DND-41 (cell line): Measurements from ENCODE around the gene CAPRIN1.

Experiments
- EZH2 ChIP-seq: IDR thresholded peaks from 3 replicates; pipeline ENCODE4 v1.6.1; 2012; ENCODE audit warnings: borderline replicate concordance, low read depth, mild to moderate bottlenecking, moderate library complexity, low read length, inconsistent platforms; ENCODE audit not compliant: severe bottlenecking
- TF ChIP-seq, protein P1 (sequence below): IDR thresholded peaks from 2 replicates; pipeline ENCODE4 v1.5.1; 2012; ENCODE audit warnings: borderline replicate concordance, low read length, moderate library complexity, mild to moderate bottlenecking; ENCODE audit not compliant: poor library complexity, severe bottlenecking; ENCODE audit errors: extremely low read depth

DNA sequence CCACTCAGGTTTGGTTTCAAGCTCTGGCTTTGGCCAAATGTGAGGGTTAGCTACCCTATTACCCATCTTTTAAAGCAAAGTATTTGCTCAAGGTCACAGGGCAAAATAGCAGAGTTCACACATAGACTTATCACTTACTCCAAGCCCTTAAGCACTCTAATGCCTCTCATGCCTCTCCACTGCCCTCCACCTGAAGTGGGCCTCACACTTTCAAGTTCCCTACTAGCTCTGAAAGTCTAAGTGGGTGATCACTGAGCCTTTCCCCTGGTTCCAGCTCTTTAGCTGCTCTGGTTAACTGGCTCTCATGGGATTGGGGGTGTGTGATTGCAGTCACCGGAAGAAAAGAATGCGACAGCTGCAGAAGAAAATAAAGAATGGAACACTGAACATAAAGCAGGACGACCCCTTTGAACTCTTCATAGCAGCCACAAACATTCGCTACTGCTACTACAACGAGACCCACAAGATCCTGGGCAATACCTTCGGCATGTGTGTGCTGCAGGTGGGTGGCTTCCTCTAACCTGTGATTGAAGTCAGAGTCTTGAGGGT is 60.3 kb downstream of the CAPRIN1 start:
- TF ChIP-seq EZH2 = no peak
- TF ChIP-seq, protein P1, sequence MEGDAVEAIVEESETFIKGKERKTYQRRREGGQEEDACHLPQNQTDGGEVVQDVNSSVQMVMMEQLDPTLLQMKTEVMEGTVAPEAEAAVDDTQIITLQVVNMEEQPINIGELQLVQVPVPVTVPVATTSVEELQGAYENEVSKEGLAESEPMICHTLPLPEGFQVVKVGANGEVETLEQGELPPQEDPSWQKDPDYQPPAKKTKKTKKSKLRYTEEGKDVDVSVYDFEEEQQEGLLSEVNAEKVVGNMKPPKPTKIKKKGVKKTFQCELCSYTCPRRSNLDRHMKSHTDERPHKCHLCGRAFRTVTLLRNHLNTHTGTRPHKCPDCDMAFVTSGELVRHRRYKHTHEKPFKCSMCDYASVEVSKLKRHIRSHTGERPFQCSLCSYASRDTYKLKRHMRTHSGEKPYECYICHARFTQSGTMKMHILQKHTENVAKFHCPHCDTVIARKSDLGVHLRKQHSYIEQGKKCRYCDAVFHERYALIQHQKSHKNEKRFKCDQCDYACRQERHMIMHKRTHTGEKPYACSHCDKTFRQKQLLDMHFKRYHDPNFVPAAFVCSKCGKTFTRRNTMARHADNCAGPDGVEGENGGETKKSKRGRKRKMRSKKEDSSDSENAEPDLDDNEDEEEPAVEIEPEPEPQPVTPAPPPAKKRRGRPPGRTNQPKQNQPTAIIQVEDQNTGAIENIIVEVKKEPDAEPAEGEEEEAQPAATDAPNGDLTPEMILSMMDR = no peak
